Mammary epithelial cell (primary cell): Measurements from ENCODE around the gene KRTAP22-1.

ENCODE experiments used
- CTCF ChIP-seq, 2 donors: IDR thresholded peaks in 1 of 2; conservative IDR thresholded peaks in 1 of 2; 2 replicates each; pipeline ENCODE4 v1.5.1; 2011 to 2012; ENCODE audit warnings: inconsistent platforms in 2 of 2, low read length in 2 of 2, mild to moderate bottlenecking in 2 of 2, control low read depth in 1 of 2, low read depth in 1 of 2; ENCODE audit not compliant: insufficient read depth in 1 of 2; ENCODE audit errors: extremely low read depth in 1 of 2
- EZH2 ChIP-seq: IDR thresholded peaks from 2 replicates; pipeline ENCODE4 v1.6.1; 2012; ENCODE audit warnings: low read length, inconsistent platforms, borderline replicate concordance

- no peak for TF ChIP-seq EZH2
- TF ChIP-seq CTCF (conservative IDR thresholded peaks at IDR 0.05 in 1 of 2, IDR thresholded peaks at IDR 0.05 in 1 of 2; ENCODE audit: extremely low read depth in 1 of 2, insufficient read depth in 1 of 2, low read depth in 1 of 2, low read length in 2 of 2), result no peak
These were observed 10.6 kb upstream of the KRTAP22-1 start, which contains the start of gene KRTAP22-2 for GRCh38 chr21:30590297-30590696.
